Upper lobe of left lung (tissue), 4 donors: ENCODE results near the gene LGMN.

Source experiments
- POLR2A ChIP-seq, 4 donors: fragments of 450-650 bp; IDR thresholded peaks; one replicate each; pipeline ENCODE4 v1.5.1; 2016 to 2017; ENCODE audit warnings: antibody characterized with exemption in 4 of 4, mild to moderate bottlenecking in 2 of 4
- POLR2AphosphoS5 ChIP-seq, 2 donors: sonication (generic); formaldehyde crosslinking; IDR thresholded peaks; one replicate each; pipeline ENCODE4 v1.5.1; 2017; ENCODE audit warnings: antibody characterized with exemption in 2 of 2
- TF ChIP-seq, protein P1 (sequence below), 6 experiments: fragments of 450-650 bp in 4 of 6; fragments of 200-600 bp in 2 of 6; sonication (generic) in 2 of 6; IDR thresholded peaks; one replicate each; pipeline ENCODE4 v1.5.1; 2016 to 2019; ENCODE audit warnings: antibody characterized with exemption in 6 of 6

GRCh38 chr14:92750994-92751400 lies 2.6 kb upstream of the LGMN start:
- TF ChIP-seq, protein P1, sequence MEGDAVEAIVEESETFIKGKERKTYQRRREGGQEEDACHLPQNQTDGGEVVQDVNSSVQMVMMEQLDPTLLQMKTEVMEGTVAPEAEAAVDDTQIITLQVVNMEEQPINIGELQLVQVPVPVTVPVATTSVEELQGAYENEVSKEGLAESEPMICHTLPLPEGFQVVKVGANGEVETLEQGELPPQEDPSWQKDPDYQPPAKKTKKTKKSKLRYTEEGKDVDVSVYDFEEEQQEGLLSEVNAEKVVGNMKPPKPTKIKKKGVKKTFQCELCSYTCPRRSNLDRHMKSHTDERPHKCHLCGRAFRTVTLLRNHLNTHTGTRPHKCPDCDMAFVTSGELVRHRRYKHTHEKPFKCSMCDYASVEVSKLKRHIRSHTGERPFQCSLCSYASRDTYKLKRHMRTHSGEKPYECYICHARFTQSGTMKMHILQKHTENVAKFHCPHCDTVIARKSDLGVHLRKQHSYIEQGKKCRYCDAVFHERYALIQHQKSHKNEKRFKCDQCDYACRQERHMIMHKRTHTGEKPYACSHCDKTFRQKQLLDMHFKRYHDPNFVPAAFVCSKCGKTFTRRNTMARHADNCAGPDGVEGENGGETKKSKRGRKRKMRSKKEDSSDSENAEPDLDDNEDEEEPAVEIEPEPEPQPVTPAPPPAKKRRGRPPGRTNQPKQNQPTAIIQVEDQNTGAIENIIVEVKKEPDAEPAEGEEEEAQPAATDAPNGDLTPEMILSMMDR (IDR thresholded peaks at IDR 0.05): no peak
- TF ChIP-seq POLR2A (IDR thresholded peaks at IDR 0.05) (no peak), POLR2AphosphoS5 (IDR thresholded peaks at IDR 0.05) (no peak)
